Measurements from ENCODE around the gene TRIM2.
"Not testable (repeated sequence)": the region's sequence is repeated elsewhere in the genome, so short reads cannot be mapped to it uniquely, and the experiment has no call there.

The TRIM2 gene

DNA sequence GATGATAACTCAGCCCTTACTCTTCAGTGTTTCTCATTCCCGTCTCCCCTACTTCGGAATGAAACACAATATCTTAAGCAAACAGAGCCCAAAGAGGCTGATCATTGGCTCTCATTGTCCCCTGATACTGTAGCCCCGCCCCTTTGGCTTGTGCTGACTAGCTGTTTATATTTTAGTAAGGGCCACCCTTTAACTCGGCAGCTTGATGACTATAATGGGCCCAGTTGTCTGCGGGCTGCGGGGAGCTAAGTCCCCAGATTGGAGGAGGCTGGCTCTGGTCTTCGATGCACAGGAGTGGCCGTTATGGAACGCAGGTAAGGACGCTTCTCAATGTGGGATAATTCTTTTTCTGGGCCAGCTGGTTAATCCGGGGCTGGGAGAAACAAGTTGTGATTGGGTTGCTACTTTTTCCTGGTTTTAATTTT is at the start of gene TRIM2:
Gene TRIM2, plus strand, starts transcription at position 197 of the 425 bp plus-strand sequence. Its CDS starts 88 bp downstream, at position 285.
- DNase-seq: no peak

DNA sequence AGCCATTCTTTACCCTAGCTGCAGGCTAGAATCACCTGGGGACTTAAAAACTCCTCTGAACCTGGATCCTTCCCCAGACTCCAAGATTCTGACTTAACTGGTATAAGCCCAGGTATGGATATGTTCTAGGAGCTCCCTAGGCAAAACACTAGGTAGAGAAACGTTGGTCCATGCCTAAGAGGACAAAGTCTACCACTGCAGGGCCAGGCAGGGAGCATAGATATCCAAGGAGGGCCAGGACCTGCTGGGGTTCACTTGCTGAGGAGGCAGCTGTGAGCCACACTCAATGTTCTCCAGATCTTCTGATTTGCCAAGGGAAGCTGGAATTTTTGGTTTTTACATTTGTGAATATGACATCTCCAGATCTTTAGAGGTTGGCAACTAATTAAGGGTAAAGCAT is 48.6 kb upstream of the TRIM2 start:
- DNase-seq: no peak

DNA sequence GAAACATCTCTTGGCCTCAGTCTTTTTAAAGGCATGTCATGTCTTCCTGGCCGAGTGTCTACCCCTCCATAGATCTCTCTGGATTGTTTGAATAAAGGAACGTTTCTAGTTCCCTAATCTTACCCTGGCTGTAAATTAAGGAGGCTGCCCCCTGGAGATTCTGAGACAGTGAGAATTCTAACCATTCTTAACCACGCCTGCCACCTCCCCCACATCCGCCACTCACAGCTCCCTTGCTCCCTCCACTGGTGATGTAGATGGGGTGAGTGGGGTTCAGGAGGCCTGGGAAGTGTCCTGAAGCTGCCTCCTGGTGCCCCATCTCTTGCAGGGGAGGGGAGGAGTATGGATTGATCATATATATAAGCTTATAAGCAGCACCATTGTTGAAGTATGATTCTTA is 48.0 kb upstream of the TRIM2 start:
- DNase-seq: no peak

DNA sequence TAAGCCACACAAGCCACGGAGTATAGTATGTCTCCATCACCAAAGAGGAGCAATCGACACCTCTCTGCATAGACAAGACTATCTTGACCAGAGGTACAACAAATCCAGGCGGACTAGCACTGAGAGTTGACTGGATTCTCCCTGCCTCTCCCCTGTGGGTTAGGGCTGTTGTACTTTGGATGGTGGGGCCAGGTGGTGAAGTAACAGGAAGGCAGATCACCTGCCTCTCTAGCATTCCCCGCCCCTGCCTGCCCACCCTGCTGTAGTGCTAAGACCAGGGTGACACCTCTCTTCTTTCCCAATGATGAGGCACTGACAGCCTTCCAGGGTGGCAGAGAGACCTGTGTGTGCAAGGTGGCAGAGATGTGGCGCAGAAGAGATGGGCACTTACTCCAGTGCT is 47.5 kb upstream of the TRIM2 start:
- DNase-seq: no peak

DNA sequence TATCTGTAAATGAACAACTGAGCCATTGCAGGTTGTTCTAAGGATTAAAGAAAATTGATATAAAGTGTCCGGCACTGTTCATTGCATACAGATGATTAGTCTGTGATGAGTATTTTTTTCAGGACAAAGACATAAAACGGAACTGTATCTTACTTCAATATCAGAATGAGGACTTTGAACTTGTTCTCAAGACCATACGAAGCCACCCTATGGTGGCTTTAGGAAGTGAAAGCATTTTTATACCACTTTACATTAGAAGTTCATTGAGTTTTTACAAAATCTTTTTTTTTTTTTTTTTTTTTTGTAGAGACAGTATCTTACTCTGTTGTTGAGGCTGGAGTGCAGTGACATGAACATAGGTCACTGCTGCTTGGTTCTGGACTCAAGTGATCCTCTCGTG is 45.2 kb upstream of the TRIM2 start:
- DNase-seq: no peak

DNA sequence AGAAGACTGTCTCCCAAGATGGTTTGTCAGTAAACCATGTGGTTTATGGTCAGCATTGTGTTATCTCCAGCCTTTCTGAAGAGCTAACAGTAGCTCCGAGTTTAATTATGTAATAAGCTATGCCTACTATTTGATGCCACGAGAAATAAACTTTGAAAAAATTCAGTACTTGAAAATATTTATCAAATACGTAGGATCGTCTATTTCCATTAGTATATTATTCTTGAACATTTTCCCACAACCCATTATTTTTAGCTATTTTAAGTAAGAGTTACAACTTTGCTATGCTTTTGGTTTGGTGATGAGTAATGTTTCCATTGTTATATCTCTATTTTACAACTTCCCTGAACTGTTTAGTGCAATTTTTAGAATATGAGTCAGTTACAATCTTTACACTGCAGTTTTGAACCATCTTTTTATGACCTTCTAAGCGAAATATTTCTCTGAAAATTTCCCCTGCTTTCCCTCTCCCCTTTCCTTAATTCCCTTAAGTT is 44.5 kb upstream of the TRIM2 start:
- DNase-seq: no peak

DNA sequence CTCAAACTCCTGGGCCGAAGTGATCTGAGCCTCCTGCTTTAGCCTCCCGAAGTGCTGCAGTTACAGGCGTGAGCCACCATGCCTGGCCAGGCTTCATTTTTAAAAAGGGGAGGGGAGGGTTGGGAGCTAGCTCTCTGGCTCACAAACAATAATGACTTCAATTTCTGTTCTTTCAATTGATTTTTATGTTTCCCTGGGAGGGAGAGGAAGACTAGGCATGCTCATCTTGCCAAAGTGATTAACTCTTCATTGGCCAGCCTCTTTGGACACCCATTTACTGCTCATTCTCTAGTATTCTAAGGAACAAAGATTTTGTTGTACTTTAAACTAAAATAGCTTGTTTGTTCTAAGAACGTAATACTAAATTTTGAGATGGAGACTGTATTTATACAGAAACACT is 43.4 kb upstream of the TRIM2 start:
- no peak for DNase-seq

DNA sequence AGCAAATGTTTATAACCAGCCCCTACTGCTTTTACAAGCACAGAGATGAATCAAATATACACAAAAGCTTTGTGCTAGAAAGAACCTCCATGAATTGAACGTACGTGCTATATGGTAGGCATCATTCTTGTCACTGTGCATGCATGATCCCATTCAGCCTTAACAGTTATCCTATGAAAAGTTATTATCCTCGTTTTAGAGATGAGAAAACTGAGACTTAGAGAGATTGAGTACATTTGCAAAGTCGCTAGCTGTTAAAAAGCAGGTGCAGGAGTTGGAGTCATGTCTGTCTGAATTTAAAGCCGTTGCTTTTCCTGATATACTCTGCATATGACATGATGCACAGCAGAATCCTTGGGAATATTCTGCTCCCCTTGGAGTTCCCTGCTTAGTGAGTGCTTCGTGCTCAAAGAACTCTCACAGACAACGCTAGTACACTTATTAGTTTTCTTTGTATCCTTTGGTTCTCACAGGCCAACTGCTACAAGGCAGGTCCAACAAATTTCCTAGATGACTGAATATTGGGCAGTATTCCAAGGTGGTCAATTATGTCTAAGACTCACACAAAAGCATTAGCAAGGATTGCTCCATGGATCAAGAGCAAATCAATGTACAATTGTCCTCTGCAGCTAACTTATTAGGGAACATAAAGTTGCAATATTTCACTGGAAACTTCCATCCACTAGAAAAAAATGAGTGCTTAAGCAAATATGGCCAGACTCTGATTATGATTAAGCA is 42.8 kb upstream of the TRIM2 start:
- no peak for DNase-seq

DNA sequence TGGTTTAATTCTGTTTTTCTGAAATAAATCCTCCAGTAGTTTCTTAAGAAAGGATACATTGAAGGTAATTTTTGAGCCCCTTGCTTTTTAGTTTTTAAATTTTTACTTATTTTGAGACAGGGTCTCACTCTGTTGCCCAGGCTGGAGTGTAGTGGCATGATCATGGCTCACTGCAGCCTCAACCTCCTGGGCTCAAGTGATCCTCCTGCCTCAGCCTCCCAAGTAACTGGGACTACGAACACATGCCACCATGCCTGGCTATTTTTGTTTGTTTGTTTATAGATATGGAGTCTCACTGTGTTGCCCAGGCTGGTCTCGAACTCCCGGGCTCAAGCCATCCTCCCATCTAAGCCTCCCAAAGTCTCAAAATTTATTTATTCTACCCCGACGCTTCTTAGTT is 39.0 kb upstream of the TRIM2 start:
- not testable (repeated sequence) for DNase-seq

DNA sequence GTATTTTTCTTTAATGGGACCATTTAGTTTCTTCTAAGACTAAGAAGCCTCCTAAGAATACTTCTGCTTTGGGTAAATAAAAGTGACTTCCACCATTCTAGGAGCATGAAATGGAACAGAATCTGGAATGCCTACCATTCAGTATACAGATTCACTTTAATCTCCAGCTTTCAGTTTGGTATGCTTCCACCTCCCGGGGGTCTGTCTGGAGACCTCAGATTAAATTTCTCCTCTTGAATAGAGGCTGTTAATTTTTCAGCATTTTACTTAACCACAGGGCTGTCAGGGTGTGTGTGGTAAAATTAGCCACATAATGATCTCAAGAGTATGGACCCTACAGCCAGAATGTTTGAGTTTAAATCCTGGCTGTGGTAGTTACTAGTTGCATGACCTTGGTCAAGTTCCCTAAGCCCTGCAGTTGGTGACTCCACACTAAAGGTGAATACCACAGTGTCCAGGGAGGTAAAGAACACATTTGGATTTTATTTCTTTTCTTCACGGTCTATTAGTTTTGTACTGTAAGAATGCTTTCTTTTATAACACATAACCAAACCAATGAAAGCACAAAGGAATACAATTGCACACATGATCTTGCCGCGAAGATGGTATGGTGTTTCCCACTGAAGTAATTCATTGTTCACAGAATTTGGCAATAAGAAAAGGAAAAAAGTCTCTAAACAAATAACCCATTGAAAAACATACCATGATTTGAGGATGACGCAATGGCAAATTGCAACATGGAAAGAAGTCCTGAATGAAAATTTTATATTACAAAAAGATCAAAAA is 37.3 kb upstream of the TRIM2 start:
- DNase-seq: no peak

DNA sequence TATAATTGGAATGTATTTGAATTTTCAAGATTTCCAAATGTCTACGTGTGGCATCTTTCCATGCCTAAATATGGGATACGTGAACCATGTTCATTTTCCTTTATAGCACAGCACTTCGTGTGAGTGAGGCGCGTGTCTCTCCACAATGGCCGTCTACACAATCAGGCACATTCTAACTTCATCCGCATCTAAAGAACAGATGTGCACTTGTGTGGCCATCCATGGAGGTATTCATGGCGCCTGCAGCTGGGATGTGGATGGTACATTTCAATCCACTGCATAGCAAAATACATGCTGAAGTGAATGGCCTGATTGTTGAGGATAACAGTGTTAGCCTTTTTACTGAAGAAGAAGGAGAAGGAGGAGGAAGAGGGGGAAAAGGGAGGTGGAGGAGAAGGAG is 34.5 kb upstream of the TRIM2 start:
- no peak for DNase-seq

DNA sequence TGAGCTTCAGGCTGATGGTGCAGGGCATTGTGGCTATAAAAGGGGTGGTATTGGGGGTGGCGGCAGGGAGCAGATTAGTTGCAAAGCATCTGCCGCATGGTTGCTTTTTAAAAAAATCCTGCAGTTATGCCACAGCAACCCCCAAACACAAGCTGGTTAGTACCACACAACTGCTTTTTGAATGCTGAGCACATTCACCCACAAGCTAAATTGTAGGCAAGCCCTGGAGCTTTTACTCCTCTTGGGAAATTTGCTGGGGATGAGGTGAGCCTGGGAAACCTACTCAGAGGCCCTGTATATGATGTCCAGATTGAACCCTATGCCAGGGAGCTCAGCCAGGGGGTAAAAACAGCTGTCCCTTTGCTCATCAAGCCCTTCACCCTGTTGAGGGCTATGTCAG is 33.8 kb upstream of the TRIM2 start:
- DNase-seq: no peak

DNA sequence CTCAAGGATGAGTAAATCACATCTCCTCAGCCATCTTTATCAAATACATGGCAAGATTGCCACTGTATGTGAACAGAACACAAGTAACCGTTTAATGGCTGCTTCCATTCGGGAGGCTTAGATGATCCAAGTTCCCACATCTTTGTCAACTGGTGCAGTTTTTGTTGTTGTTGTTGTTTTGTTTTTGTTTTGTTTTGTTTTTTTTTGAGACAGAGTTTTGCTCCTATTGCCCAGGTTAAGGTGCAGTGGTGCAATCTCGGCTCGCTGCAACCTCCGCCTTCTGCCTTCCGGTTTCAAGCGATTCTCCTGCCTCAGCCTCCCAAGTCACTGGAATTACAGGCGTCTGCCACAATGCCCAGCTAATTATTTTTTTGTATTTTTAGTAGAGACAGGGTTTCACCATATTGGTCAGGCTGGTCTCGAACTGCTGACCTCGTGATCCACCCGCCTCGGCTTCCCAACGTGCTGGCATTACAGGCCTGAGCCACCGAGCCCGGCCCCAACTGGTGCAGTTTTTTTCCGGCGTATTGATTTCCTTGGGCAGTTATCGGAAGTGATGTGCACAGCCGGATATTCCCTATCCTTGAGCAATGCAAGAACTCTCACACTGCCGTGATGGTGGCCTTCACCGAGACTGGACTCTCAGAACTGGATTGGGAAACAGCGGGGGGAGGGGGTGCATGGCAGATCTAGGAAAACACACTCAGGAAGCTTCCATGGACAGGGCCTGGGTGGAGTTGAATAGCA is 29.2 kb upstream of the TRIM2 start:
- DNase-seq: no peak

DNA sequence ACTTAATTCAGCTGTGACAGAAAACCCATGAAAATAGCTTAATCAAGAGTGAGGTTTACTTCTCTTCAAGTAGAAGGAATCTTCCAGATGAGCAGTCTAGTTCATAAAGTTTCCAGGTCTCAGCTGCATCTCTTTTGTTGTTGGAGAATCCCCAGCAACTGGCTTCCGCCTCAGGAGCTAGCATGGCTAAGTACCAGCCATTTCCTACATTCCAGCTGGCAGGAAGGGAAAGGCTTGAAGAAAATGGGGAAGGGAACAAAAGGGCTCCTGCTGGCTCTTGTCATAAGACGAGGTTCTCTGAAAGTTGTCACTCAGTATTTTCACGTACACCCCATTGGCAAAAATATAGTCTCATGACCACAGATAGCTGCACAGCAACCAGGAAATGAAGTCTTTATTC is 27.3 kb upstream of the TRIM2 start:
- no peak for DNase-seq

DNA sequence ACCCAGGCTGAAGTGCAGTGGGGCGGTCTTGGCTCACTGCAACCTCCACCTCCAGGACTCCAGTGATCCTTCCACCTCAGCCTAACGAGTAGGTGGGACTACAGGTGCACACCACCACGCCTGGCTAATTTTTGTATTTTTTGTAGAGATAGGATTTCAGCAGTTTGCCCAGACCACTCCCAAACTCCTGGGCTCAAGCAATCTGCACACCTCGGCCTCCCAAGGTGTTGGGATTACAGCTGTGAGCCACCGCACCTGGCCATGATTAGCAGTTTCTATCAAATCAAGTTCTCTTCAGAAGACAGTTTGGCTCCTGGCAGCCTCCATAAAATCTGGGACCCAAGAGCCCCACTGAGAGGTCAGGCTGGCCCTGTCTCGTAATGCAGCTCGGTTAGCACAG is 26.4 kb upstream of the TRIM2 start:
- no peak for DNase-seq

DNA sequence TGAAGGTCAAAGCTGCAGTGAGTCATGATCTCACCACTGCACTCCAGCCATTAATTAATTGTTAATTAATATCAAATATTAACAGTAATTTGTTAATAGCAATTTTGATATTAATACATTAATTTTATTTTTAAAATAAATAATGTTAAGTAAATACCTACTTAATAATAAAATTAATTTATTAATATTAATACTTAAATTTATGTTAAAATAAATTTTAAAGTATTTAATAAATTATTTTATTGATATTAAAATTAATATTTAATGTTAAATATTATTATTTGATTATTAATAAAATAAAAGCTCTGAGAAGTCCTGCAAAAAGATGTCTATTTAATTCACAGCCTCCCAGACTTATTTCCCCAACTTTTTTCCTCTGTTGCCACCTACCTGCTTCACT is 25.1 kb upstream of the TRIM2 start:
- no peak for DNase-seq

DNA sequence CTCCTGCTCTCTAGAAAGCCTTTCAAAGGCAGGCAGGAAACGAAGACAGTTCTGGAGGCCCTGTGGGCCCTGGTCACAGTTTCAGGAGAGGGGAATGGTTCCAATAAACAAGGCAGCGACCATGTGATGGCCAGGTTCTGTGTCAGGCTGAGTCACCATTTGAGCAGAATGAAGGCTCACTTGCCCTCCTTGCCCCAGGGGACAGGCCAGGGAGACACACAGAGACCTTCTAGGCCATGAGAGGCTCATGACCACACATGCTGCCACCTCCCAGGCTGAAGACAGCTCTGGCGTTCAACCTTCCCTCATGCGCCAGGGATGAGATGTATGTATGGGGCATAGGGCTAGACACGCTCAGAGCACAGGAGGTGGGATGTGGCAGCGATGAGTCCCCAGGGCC is 22.9 kb upstream of the TRIM2 start:
- DNase-seq: no peak

DNA sequence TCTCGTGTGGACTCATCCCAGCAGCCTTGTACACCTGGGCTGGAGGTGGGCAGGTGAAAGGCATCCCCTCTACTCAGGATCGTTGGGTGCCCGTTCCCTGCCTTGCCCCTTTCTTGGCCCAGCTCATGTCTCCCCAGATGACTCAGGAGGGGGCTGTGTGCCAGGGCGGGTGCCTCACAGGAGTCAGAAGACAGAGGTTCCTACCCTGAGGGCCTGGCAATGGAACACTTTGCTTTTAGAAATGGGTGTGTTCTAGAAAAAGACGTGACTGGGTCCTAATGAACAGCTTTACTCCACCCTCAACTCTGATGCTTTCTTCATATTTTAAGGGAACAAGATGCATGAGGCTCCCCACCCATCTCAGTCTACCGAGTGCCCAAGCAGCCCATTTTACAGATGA is 22.5 kb upstream of the TRIM2 start:
- no peak for DNase-seq

DNA sequence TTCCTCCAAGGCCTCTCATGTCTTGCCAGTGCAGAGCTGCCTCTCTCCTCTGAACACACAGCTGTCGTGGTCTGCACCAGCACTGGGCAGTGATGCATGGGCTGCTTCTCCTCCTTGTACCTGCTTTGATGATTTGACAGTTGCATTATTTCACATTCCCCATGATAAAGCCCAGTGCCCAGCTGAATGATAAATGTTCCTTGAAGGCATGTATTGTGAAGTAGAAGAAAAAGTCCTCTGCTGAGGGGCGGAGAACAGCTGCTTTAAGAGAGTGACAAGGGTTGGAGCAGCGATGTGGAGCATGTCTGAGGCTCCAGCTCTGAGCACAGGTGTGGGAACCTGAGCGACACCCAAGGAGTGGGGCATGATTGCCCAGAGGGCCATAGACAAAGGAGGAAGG is 21.1 kb upstream of the TRIM2 start:
- no peak for DNase-seq

DNA sequence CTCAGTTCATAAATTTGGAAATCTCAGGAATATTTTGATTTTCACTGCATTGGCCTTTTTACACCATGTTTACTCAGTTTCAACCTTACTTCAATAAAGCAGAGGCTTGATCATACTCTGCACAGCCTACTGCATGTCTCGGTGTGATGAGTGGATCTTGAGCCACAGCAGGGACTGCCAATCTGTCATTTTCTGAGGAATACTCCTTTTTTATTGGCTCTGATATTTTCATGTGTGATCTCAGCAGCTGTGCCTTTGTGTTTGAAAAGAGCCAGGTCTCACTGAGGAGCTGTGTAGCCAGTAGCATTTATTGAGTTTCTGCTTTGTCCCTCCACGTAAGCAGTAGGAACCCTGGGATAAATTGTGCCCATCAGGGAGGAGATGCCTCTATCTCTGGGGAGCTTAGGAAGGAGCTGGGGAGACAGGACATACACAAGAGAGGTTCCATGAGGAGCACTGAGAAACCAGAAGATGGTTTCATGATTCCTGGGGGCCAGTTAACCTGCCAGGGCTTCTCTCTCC is 18.9 kb upstream of the TRIM2 start:
- DNase-seq: no peak

DNA sequence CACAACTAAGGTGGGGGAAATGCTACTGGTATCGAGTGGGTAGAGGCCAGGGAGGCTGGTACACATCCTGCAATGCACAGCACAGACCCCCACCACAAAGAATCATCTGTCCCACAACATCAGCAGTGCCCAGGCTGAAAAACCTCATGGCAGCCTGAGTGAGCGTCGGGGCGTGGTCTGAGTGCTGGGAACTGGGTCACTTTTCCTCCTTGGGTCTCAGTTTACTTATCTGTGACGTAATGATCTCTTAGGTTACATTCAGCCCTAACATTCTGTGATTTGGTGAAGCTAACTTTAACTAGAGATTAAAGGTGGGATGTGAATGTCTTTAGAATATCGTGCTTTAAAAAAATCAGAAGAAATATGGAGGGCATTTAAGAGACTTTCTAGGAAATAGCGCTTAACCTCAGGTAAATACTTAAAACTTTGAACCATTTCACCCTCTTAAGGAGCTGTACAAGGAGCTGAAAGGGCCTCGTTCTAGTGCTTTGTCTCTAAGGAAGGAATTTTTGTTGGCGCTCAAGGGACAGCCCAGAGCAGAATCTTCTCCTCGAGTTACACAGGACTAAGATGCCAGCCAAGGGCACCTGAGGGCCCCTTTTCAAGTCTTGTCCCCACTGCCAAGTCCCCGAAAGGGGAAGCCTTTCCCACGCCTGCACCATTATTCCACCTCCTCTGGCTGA is 18.1 kb upstream of the TRIM2 start:
- no peak for DNase-seq

DNA sequence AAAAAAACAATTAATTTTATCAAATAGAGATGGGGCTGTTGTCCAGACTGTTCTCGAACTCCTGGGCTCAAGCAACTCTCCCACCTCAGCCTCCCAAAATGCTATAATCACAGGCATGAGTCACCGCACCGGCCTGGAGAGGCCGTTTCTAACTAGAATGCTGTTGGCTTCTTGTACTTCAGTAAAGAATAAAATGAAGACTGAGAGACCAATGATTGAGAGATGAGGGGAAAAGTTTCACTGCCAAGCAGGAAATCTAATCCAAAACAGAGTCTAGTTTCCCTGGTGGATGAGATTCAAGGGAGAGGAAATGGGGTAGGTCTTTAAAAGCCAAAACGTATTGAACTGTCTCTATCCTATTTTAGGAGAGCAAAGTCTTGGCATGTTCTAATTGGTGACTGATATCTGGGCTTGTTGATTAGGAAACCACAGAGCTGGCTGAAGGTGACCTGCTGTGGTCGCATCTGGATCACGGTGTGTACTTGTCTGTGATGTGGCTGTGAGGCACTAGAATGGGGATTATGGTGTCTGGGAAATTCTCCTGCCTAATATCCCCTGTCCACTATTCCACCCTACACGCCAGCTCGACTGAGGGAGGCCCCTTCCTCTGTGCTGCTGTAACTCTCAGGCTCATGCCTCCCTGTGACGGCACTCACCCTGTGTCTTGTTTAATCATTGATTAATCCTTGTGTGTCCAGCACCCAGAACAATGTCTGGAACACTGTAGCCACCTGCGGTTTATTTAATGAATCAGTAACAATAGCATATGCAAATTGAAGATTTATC is 15.0 kb upstream of the TRIM2 start:
- DNase-seq: no peak
